Measurements from ENCODE around the gene ELN.
A peak's percentile ranks its signal among the peaks of the same experiment; 100 is the strongest.

The ELN gene

GRCh38 chr7:74087791-74088453 lies 59.9 kb downstream of the ELN start:
- Histone ChIP-seq H3K27me3 (replicated peaks in 2 of 5; ENCODE audit: control insufficient read depth in 4 of 5, insufficient read depth in 5 of 5, low read length in 4 of 5) (no peaks in the 10 kb centered on the region), H3K27ac (ENCODE audit: insufficient read depth in 1 of 2, low read depth in 1 of 2, low read length in 2 of 2, poor library complexity in 1 of 2, severe bottlenecking in 2 of 2) (no peak overlapping the region), H3K4me1 (ENCODE audit: control extremely low read depth in 1 of 4, control insufficient read depth in 4 of 4, insufficient read depth in 4 of 4, low read length in 3 of 4) (peaks cover 0 to 35% (median 27%) of the 10 kb centered on the region in 4 experiments), H3K36me3 (ENCODE audit: control insufficient read depth in 4 of 4, insufficient read depth in 4 of 4, low read length in 3 of 4) (peaks cover 0 to 22% (median 4%) of the 10 kb centered on the region in 4 experiments), H3K9me3 (ENCODE audit: control extremely low read depth in 1 of 5, control insufficient read depth in 4 of 5, insufficient read depth in 2 of 5, low read depth in 1 of 5, low read length in 4 of 5) (no peaks in the 10 kb centered on the region), H3K4me3 (ENCODE audit: control insufficient read depth in 1 of 7, extremely low read depth in 1 of 7, insufficient read depth in 4 of 7, low read depth in 2 of 7, low read length in 6 of 7) (no peak overlapping the region)
- POLR2A ChIA-PET, result no interaction called here
- no peak for DNase-seq
- CTCF ChIA-PET, result interaction anchor here (1.4 to 1.8 kb wide), 2 partner anchors 9 to 20 kb away, joined by 3 to 4 read pairs; no protein-coding TSS in a partner anchor
- WGBS (ENCODE audit: insufficient coverage), result 97% methylated on average over 8 of the region's 10 CpGs

DNA sequence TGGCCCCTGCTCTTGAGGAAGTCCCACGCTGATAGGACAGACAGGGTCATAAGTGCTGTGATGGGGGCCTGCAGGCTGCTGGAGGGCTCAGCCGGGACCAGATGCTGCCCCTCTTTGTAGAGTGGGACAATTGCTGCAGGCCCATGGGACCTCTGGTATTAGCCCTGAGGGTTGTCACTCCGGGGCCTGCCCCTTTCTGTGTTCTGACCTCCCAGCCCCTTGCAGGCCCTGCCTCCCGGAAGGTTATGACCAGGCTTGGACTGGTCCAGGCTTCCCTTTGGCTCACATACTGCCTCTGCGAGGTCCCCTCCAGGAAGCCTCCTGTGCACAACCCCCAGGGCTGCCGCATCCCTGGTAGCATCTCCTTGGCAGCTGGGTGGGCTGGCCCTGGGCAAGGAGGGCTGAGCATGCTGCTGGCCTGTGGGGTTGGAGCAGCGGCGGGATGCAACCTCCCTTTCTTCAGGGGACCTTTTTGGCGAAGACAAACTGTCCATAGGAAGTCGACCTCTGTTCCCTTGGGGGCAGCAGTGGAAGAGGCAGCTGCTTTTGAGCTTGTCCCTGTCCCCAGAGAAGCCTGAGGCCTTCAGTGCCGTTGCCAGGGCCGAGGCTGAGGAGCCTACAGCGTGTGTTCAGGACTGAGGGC lies 64.5 kb downstream of the ELN start:
- Histone ChIP-seq H3K9me3 (ENCODE audit: control extremely low read depth in 1 of 5, control insufficient read depth in 4 of 5, insufficient read depth in 2 of 5, low read depth in 1 of 5, low read length in 4 of 5) (peaks cover 0 to 6% (median 0%) of the 10 kb centered on the region in 5 experiments), H3K36me3 (ENCODE audit: control insufficient read depth in 4 of 4, insufficient read depth in 4 of 4, low read length in 3 of 4) (peaks cover 0 to 20% (median 11%) of the 10 kb centered on the region in 4 experiments), H3K4me3 (ENCODE audit: control insufficient read depth in 1 of 7, extremely low read depth in 1 of 7, insufficient read depth in 4 of 7, low read depth in 2 of 7, low read length in 6 of 7) (peak overlapping the region in 4 of 7 experiments; percentile 40 to 83 (median 69)), H3K27ac (ENCODE audit: insufficient read depth in 1 of 2, low read depth in 1 of 2, low read length in 2 of 2, poor library complexity in 1 of 2, severe bottlenecking in 2 of 2) (peak overlapping the region in 1 of 2 experiments; percentile 78), H3K27me3 (replicated peaks in 2 of 5; ENCODE audit: control insufficient read depth in 4 of 5, insufficient read depth in 5 of 5, low read length in 4 of 5) (no peaks in the 10 kb centered on the region), H3K4me1 (ENCODE audit: control extremely low read depth in 1 of 4, control insufficient read depth in 4 of 4, insufficient read depth in 4 of 4, low read length in 3 of 4) (peaks cover 0 to 43% (median 37%) of the 10 kb centered on the region in 4 experiments)
- 62% methylated on average over 13 of the region's 13 CpGs for WGBS (ENCODE audit: insufficient coverage)
- ChIA-PET CTCF (interaction anchor here (0.9 to 1.3 kb wide), 3 partner anchors 12 to 67 kb away, joined by 3 to 6 read pairs (median 3); no protein-coding TSS in a partner anchor), POLR2A (interaction anchor here (0.9 to 1.4 kb wide), 3 partner anchors 12 to 81 kb away, joined by 3 to 4 read pairs (median 4); partner anchors contain the start of gene EIF4H)
- DNase-seq, result no peak

- peaks cover 0 to 43% (median 37%) of the 10 kb centered on the region in 4 experiments for H3K4me1 ChIP-seq (ENCODE audit: control extremely low read depth in 1 of 4, control insufficient read depth in 4 of 4, insufficient read depth in 4 of 4, low read length in 3 of 4)
- H3K27me3 ChIP-seq (replicated peaks in 2 of 5; ENCODE audit: control insufficient read depth in 4 of 5, insufficient read depth in 5 of 5, low read length in 4 of 5), result no peaks in the 10 kb centered on the region
- DNase-seq, result peak in 2 of 3 donors; percentile 88 to 89
- ChIA-PET POLR2A (interaction anchor here (0.9 to 1.4 kb wide), 3 partner anchors 12 to 81 kb away, joined by 3 to 4 read pairs (median 4); partner anchors contain the start of gene EIF4H), CTCF (interaction anchor here (0.9 to 1.3 kb wide), 3 partner anchors 13 to 67 kb away, joined by 3 to 6 read pairs (median 3); no protein-coding TSS in a partner anchor)
- peak overlapping the region in 5 of 7 experiments; percentile 15 to 83 (median 65) for H3K4me3 ChIP-seq (ENCODE audit: control insufficient read depth in 1 of 7, extremely low read depth in 1 of 7, insufficient read depth in 4 of 7, low read depth in 2 of 7, low read length in 6 of 7)
- 10% methylated on average over 10 of the region's 12 CpGs for WGBS (ENCODE audit: insufficient coverage)
- peaks cover 4 to 23% (median 15%) of the 10 kb centered on the region in 4 experiments for H3K36me3 ChIP-seq (ENCODE audit: control insufficient read depth in 4 of 4, insufficient read depth in 4 of 4, low read length in 3 of 4)
- peaks cover 0 to 12% (median 4%) of the 10 kb centered on the region in 5 experiments for H3K9me3 ChIP-seq (ENCODE audit: control extremely low read depth in 1 of 5, control insufficient read depth in 4 of 5, insufficient read depth in 2 of 5, low read depth in 1 of 5, low read length in 4 of 5)
- H3K27ac ChIP-seq (ENCODE audit: insufficient read depth in 1 of 2, low read depth in 1 of 2, low read length in 2 of 2, poor library complexity in 1 of 2, severe bottlenecking in 2 of 2), result peak overlapping the region in 1 of 2 experiments; percentile 78
Measured at GRCh38 chr7:74092964-74093471, 65.0 kb downstream of the ELN start.

DNA sequence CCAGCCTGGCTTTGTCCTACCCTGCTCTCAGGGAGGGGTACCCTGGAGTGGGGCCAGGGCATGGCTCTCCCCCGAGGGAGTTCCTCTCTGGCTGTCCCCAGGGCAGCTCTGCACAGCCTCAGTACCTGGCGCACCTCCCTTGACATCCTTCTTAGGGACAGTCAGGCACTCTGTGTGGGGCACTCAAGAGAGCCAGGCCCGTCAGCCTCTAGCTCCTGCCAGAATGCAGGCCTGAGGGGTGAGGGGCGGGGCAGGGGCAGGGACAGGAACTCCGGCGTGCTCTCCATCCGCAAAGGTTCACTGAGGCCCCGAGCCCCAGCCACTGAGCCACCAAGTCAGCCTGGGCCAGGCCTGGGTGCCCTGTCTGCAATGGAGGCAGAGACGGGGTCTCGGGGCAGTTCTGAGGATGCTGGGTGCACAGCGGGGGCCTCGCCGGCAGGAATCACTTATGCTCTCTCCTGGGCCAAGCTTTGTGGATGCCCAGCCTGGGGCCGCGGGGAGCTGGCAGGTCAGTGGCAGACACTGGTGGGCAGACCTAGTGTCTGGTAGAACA lies 65.8 kb downstream of the ELN start:
- Histone ChIP-seq H3K4me1 (ENCODE audit: control extremely low read depth in 1 of 4, control insufficient read depth in 4 of 4, insufficient read depth in 4 of 4, low read length in 3 of 4) (peaks cover 0 to 43% (median 37%) of the 10 kb centered on the region in 4 experiments), H3K27ac (ENCODE audit: insufficient read depth in 1 of 2, low read depth in 1 of 2, low read length in 2 of 2, poor library complexity in 1 of 2, severe bottlenecking in 2 of 2) (peak overlapping the region; percentile 66 to 78), H3K9me3 (ENCODE audit: control extremely low read depth in 1 of 5, control insufficient read depth in 4 of 5, insufficient read depth in 2 of 5, low read depth in 1 of 5, low read length in 4 of 5) (peaks cover 0 to 12% (median 4%) of the 10 kb centered on the region in 5 experiments), H3K4me3 (ENCODE audit: control insufficient read depth in 1 of 7, extremely low read depth in 1 of 7, insufficient read depth in 4 of 7, low read depth in 2 of 7, low read length in 6 of 7) (peak overlapping the region in 6 of 7 experiments; percentile 20 to 83 (median 69)), H3K36me3 (ENCODE audit: control insufficient read depth in 4 of 4, insufficient read depth in 4 of 4, low read length in 3 of 4) (peaks cover 8 to 25% (median 17%) of the 10 kb centered on the region in 4 experiments), H3K27me3 (replicated peaks in 2 of 5; ENCODE audit: control insufficient read depth in 4 of 5, insufficient read depth in 5 of 5, low read length in 4 of 5) (no peaks in the 10 kb centered on the region)
- ChIA-PET POLR2A (interaction anchor here (0.6 to 1.4 kb wide), 6 partner anchors 8 to 107 kb away, joined by 3 to 10 read pairs (median 4); partner anchors contain the start of genes EIF4H and LIMK1), CTCF (interaction anchor here (1.1 to 1.5 kb wide), 3 partner anchors 15 to 25 kb away, joined by 3 to 6 read pairs (median 6); no protein-coding TSS in a partner anchor)
- no peak for DNase-seq
- 13% methylated on average over 8 of the region's 15 CpGs for WGBS (ENCODE audit: insufficient coverage)

DNA sequence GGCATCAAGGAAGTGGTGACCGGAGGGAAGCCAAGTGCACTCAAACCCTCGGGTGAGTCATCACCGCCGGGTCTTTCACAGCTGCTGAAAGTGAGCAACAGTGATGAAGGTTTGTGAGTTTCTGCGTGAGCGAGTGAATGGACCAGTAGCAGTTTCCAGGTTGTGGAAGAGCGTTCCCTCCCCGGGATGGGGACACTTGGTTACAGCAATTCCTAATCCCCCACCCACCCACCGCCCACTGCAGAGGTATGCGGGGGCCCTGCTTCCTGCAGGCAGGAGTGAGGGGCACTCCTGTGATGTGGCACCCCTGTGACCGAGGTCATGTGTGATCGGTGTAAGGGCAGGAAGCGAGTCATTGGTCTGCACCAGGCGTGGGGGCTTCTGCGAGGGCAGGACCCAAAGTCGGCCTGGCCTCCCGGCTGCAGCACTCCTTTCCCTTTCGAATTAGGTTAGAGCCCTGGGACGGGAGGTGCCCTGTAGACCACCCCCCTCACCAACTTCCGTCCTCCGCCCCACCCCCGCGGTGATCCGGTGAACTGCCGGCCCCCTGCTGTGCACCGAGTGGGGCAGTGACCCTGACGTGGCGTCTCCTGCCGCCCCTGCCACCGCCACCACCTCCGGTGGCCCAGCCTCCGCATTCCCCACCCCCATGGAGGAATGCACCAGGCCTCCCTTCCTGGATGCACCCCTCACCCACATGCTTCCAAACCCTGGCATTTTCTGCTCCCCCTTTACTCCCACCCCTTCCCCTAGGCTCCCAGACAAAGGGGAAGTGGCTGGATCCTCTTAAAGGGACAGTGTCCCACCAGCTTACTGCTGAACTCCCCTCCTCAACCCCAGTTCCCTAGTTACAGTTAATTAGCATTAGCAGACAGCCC lies 66.5 kb downstream of the ELN start:
- ChIA-PET POLR2A (interaction anchor here (0.6 to 1.4 kb wide), 5 partner anchors 9 to 107 kb away, joined by 3 to 10 read pairs (median 3); partner anchors contain the start of genes EIF4H and LIMK1), CTCF (interaction anchor here (1.1 to 1.5 kb wide), 2 partner anchors 15 to 26 kb away, joined by 3 to 6 read pairs; no protein-coding TSS in a partner anchor)
- Histone ChIP-seq H3K27me3 (replicated peaks in 2 of 5; ENCODE audit: control insufficient read depth in 4 of 5, insufficient read depth in 5 of 5, low read length in 4 of 5) (no peaks in the 10 kb centered on the region), H3K4me1 (ENCODE audit: control extremely low read depth in 1 of 4, control insufficient read depth in 4 of 4, insufficient read depth in 4 of 4, low read length in 3 of 4) (peaks cover 0 to 43% (median 37%) of the 10 kb centered on the region in 4 experiments), H3K36me3 (ENCODE audit: control insufficient read depth in 4 of 4, insufficient read depth in 4 of 4, low read length in 3 of 4) (peaks cover 8 to 28% (median 20%) of the 10 kb centered on the region in 4 experiments), H3K27ac (ENCODE audit: insufficient read depth in 1 of 2, low read depth in 1 of 2, low read length in 2 of 2, poor library complexity in 1 of 2, severe bottlenecking in 2 of 2) (peak overlapping the region; percentile 66 to 78), H3K4me3 (ENCODE audit: control insufficient read depth in 1 of 7, extremely low read depth in 1 of 7, insufficient read depth in 4 of 7, low read depth in 2 of 7, low read length in 6 of 7) (peak overlapping the region; percentile 21 to 83 (median 65)), H3K9me3 (ENCODE audit: control extremely low read depth in 1 of 5, control insufficient read depth in 4 of 5, insufficient read depth in 2 of 5, low read depth in 1 of 5, low read length in 4 of 5) (peaks cover 0 to 12% (median 4%) of the 10 kb centered on the region in 5 experiments)
- WGBS (ENCODE audit: insufficient coverage), result 0% methylated on average over 25 of the region's 32 CpGs
- DNase-seq, result peak; percentile 68 to 94 (median 91)

DNA sequence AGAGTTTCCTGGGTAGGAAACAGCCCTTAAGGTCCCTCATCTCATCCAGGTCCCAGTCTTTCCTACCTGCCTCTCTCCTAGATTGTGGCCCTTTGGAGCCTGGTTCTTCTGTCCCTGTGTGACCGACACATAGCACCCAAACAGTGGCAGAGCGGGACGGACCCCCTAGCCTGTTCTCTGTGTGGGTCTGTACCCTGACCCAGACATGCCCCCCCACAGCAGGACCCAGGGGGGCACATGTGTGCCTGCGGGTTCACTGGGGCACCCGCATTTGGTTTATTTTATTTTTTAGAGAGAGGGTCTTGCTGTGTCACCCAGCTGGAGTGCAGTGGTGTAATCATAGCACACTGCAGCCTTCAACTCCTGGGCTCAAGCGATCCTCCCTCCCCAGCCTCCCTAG lies 67.2 kb downstream of the ELN start:
- Histone ChIP-seq H3K36me3 (ENCODE audit: control insufficient read depth in 4 of 4, insufficient read depth in 4 of 4, low read length in 3 of 4) (peaks cover 12 to 33% (median 23%) of the 10 kb centered on the region in 4 experiments), H3K9me3 (ENCODE audit: control extremely low read depth in 1 of 5, control insufficient read depth in 4 of 5, insufficient read depth in 2 of 5, low read depth in 1 of 5, low read length in 4 of 5) (peaks cover 0 to 12% (median 4%) of the 10 kb centered on the region in 5 experiments), H3K27me3 (replicated peaks in 2 of 5; ENCODE audit: control insufficient read depth in 4 of 5, insufficient read depth in 5 of 5, low read length in 4 of 5) (no peaks in the 10 kb centered on the region), H3K4me3 (ENCODE audit: control insufficient read depth in 1 of 7, extremely low read depth in 1 of 7, insufficient read depth in 4 of 7, low read depth in 2 of 7, low read length in 6 of 7) (peak overlapping the region; percentile 21 to 83 (median 65)), H3K4me1 (ENCODE audit: control extremely low read depth in 1 of 4, control insufficient read depth in 4 of 4, insufficient read depth in 4 of 4, low read length in 3 of 4) (peaks cover 0 to 43% (median 37%) of the 10 kb centered on the region in 4 experiments), H3K27ac (ENCODE audit: insufficient read depth in 1 of 2, low read depth in 1 of 2, low read length in 2 of 2, poor library complexity in 1 of 2, severe bottlenecking in 2 of 2) (peak overlapping the region; percentile 66 to 78)
- ChIA-PET POLR2A (no interaction called here), CTCF (interaction anchor here (1.1 to 1.5 kb wide), 2 partner anchors 16 to 27 kb away, joined by 3 to 6 read pairs; no protein-coding TSS in a partner anchor)
- no peak for DNase-seq
- 96% methylated on average over 3 of the region's 6 CpGs for WGBS (ENCODE audit: insufficient coverage)
